ENCODE measurements around the gene CHSY3. TPM values are rescaled to one million over a fixed set of nuclear protein-coding genes. Genes with fewer than 3 reads are reported as not detected.

Gene CHSY3
- total RNA-seq, 2 donors from 2014 or later, result not detected

GRCh38 chr5:130043834-130044233 lies 139.6 kb downstream of the CHSY3 start:
- DNase-seq (ENCODE audit: low spot score in 2 of 2) (no peak), ATAC-seq (no peak)
- H3K36me3 Mint-ChIP-seq, result no peaks in the 10 kb centered on the region
- H3K9me3 Mint-ChIP-seq, result peaks cover 0 to 6% of the 10 kb centered on the region in 2 donors
- no peak overlapping the region for H3K27ac Mint-ChIP-seq

DNA sequence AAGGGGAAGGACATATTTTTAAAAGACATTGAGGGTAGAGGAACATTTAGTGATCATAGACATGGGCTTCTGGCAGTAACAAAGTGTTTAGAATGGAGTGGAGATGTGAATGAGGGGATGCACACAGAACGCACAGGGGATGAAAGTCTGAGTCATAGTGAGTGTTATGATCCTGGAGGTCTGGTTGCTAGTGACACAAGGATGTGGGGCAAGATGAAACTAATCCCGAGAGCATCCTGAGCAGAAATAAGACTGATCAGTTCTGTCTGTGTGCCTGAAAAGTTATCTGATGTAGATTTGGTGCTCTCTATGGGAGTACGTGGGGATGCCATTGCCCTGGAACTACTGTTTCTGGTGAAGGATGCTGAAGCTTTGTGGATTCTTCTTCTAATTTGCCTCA lies 141.1 kb downstream of the CHSY3 start:
- ATAC-seq, result no peak

GRCh38 chr5:130050585-130050984 lies 146.3 kb downstream of the CHSY3 start:
- no peaks in the 10 kb centered on the region for H3K36me3 Mint-ChIP-seq
- H3K9me3 Mint-ChIP-seq, result no peaks in the 10 kb centered on the region
- H3K27ac Mint-ChIP-seq, result no peak overlapping the region
- ATAC-seq (no peak), DNase-seq (ENCODE audit: low spot score in 2 of 2) (no peak)

More for the DNA sequence above, 141.1 kb downstream of the CHSY3 start:
- no peak overlapping the region for H3K27ac Mint-ChIP-seq
- H3K9me3 Mint-ChIP-seq, result peaks cover 0 to 6% of the 10 kb centered on the region in 2 donors
- no peaks in the 10 kb centered on the region for H3K36me3 Mint-ChIP-seq
- no peak for DNase-seq (ENCODE audit: low spot score in 2 of 2)

DNA sequence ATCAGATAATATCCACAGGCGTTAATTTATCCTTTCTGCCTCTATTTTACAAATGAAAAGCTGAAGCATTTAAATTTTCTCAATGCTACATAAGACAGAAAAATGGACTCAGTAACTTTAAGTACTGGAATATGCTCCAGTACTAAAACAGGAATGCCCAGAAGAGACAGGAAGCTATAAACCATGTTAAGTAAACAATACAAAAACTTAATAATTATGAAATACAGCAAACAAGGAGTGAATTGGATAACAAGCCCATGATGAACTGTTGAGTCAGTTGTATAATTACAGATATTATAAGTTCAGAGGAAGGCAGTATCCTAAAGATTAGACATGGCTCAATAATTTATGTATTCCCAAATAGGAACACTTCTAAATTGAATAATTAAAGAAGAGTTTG lies 148.5 kb downstream of the CHSY3 start:
- H3K27ac Mint-ChIP-seq, result no peak overlapping the region
- H3K9me3 Mint-ChIP-seq, result no peaks in the 10 kb centered on the region
- ATAC-seq (no peak), DNase-seq (ENCODE audit: low spot score in 2 of 2) (no peak)
- no peaks in the 10 kb centered on the region for H3K36me3 Mint-ChIP-seq

GRCh38 chr5:130055572-130055971 lies 151.3 kb downstream of the CHSY3 start:
- Mint-ChIP-seq H3K27ac (no peak overlapping the region), H3K36me3 (no peaks in the 10 kb centered on the region), H3K9me3 (peaks cover 4 to 5% of the 10 kb centered on the region in 2 donors)
- no peak for DNase-seq (ENCODE audit: low spot score in 2 of 2)
- ATAC-seq, result no peak

DNA sequence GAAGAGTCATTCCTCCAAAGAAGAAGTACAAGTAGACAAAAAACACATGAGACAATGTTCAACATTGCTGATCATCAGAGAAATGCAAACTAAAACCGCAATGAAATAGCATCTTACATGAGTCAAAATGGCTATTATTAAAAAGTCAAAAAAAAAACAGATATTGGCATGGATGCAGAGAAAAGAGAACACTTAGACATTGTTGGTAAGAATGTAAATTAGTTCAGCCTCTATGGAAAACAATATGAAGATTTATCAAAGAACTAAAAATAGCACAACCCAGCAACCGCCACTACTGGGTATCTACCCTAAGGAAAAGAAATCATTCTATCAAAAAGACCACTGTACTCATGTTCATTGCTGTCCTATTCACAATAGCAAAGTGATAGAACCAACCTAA lies 157.5 kb downstream of the CHSY3 start:
- H3K36me3 Mint-ChIP-seq, result no peaks in the 10 kb centered on the region
- DNase-seq (ENCODE audit: low spot score in 2 of 2) (no peak), ATAC-seq (no peak)
- H3K9me3 Mint-ChIP-seq, result peaks cover 4 to 5% of the 10 kb centered on the region in 2 donors
- H3K27ac Mint-ChIP-seq, result no peak overlapping the region

- H3K9me3 Mint-ChIP-seq, result peaks cover 4 to 5% of the 10 kb centered on the region in 2 donors
- no peak overlapping the region for H3K27ac Mint-ChIP-seq
- no peaks in the 10 kb centered on the region for H3K36me3 Mint-ChIP-seq
- DNase-seq (ENCODE audit: low spot score in 2 of 2) (no peak), ATAC-seq (no peak)
These were observed 159.3 kb downstream of the CHSY3 start for GRCh38 chr5:130063603-130064002.

- DNase-seq (ENCODE audit: low spot score in 2 of 2) (no peak), ATAC-seq (no peak)
- Mint-ChIP-seq H3K36me3 (no peaks in the 10 kb centered on the region), H3K27ac (no peak overlapping the region), H3K9me3 (peaks cover under 1 to 5% of the 10 kb centered on the region in 2 donors)
These were observed 160.2 kb downstream of the CHSY3 start for GRCh38 chr5:130064484-130064883.

GRCh38 chr5:130065617-130066016 lies 161.4 kb downstream of the CHSY3 start:
- no peaks in the 10 kb centered on the region for H3K36me3 Mint-ChIP-seq
- DNase-seq (ENCODE audit: low spot score in 2 of 2) (no peak), ATAC-seq (no peak)
- H3K27ac Mint-ChIP-seq, result no peak overlapping the region
- no peaks in the 10 kb centered on the region for H3K9me3 Mint-ChIP-seq

GRCh38 chr5:130066644-130067043 lies 162.4 kb downstream of the CHSY3 start:
- Mint-ChIP-seq H3K36me3 (no peaks in the 10 kb centered on the region), H3K9me3 (no peaks in the 10 kb centered on the region), H3K27ac (no peak overlapping the region)
- no peak for DNase-seq (ENCODE audit: low spot score in 2 of 2)
- no peak for ATAC-seq

- Mint-ChIP-seq H3K27ac (no peak overlapping the region), H3K36me3 (no peaks in the 10 kb centered on the region), H3K9me3 (no peaks in the 10 kb centered on the region)
- DNase-seq (ENCODE audit: low spot score in 2 of 2) (no peak), ATAC-seq (no peak)
These were observed 163.1 kb downstream of the CHSY3 start for GRCh38 chr5:130067364-130067763.

- Mint-ChIP-seq H3K9me3 (no peaks in the 10 kb centered on the region), H3K27ac (no peak overlapping the region), H3K36me3 (no peaks in the 10 kb centered on the region)
- DNase-seq (ENCODE audit: low spot score in 2 of 2) (no peak), ATAC-seq (no peak)
These were observed 163.8 kb downstream of the CHSY3 start for GRCh38 chr5:130068101-130068500.

DNA sequence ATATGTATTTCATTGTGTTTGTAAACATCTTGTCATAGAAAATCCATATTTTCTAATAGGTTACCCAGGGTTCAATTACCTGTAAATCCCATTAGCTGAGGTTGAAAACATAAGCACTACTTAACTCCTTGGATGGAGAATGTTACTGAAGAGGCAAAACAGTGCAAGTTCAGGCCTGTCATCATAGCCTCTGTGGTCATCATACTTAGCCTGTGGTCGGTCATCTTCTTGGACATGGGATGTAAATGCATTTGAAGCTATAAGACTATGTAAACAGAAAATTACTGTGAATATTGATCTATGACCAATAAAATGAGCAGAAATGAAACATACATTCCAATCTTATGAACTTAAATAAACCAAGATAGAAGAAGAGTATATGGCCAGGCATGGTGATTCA lies 164.7 kb downstream of the CHSY3 start:
- Mint-ChIP-seq H3K36me3 (no peaks in the 10 kb centered on the region), H3K27ac (no peak overlapping the region), H3K9me3 (no peaks in the 10 kb centered on the region)
- ATAC-seq (no peak), DNase-seq (ENCODE audit: low spot score in 2 of 2) (no peak)

GRCh38 chr5:130074820-130075219 lies 170.6 kb downstream of the CHSY3 start:
- Mint-ChIP-seq H3K36me3 (no peaks in the 10 kb centered on the region), H3K9me3 (no peaks in the 10 kb centered on the region), H3K27ac (no peak overlapping the region)
- DNase-seq (ENCODE audit: low spot score in 2 of 2) (no peak), ATAC-seq (no peak)

DNA sequence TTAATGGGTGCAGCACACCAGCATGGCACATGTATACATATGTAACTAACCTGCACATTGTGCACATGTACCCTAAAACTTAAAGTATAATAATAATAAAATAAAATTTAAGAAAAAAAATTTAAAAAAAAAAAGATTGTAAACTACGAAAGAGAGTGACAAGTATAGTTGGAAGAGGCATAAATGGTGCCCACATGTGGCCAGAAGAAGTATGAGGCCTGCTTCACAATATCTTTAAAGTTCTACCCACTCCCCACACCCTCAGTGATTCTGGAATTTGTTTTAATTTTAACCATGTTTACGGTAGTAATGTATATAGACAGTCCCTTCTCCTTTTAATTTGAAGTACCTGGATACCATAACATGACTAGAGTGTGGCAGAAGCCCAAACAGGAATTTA lies 172.7 kb downstream of the CHSY3 start:
- peaks cover 0 to 5% of the 10 kb centered on the region in 2 donors for H3K9me3 Mint-ChIP-seq
- H3K36me3 Mint-ChIP-seq, result no peaks in the 10 kb centered on the region
- ATAC-seq, result no peak
- H3K27ac Mint-ChIP-seq, result no peak overlapping the region
- no peak for DNase-seq (ENCODE audit: low spot score in 2 of 2)

GRCh38 chr5:130078661-130079060 lies 174.4 kb downstream of the CHSY3 start:
- Mint-ChIP-seq H3K9me3 (peaks cover 0 to 5% of the 10 kb centered on the region in 2 donors), H3K27ac (no peak overlapping the region), H3K36me3 (no peaks in the 10 kb centered on the region)
- ATAC-seq (no peak), DNase-seq (ENCODE audit: low spot score in 2 of 2) (no peak)

- no peaks in the 10 kb centered on the region for H3K9me3 Mint-ChIP-seq
These were observed 186.5 kb downstream of the CHSY3 start for GRCh38 chr5:130090569-130091270.

DNA sequence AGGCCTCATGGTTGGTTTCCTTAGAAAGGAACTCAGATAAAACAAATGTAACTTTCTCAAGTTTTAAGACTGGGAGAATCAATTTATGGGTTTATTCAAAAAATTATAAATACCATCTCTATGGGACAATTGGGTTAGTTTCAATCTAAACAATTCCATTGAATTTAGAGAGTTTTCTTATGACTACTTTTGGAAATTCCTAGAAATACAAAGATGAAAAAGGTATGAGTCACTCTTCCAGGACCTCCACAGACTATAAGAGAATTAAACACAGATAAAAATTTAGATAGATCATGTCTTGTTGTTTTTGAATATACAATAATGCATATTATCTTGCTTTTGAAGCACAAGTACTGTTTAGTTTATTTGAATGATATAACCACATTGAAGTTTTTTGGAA lies 188.7 kb downstream of the CHSY3 start:
- no peak for DNase-seq (ENCODE audit: low spot score in 2 of 2)
- H3K36me3 Mint-ChIP-seq, result no peaks in the 10 kb centered on the region
- no peak overlapping the region for H3K27ac Mint-ChIP-seq
- H3K9me3 Mint-ChIP-seq, result no peaks in the 10 kb centered on the region
- no peak for ATAC-seq

More at GRCh38 chr5:130090569-130091270, 186.5 kb downstream of the CHSY3 start:
- H3K27ac Mint-ChIP-seq, result no peak overlapping the region
- DNase-seq (ENCODE audit: low spot score in 2 of 2), result no peak
- ATAC-seq, result no peak
- H3K36me3 Mint-ChIP-seq, result no peaks in the 10 kb centered on the region

Data from activated naive CD4-positive, alpha-beta T cell treated with anti-CD3 and anti-CD28 coated beads, Interleukin-2, amount 50 U/mL, for 72 hours (primary cell).